Lower lobe of right lung (tissue), 2 donors: ENCODE results near the gene BEST2. TPM values are rescaled to one million over a fixed set of nuclear protein-coding genes. Genes with fewer than 3 reads are reported as not detected.
"Not testable (repeated sequence)": the region's sequence is repeated elsewhere in the genome, so short reads cannot be mapped to it uniquely, and the experiment has no call there.

Experiments
- ATAC-seq, 2 donors: fragments of 200-7000 bp; cut with Tn5 transposase; one replicate each; pipeline ENCODE4 v1.9.1; 2020 to 2022; ENCODE audit warnings: mild to moderate bottlenecking in 2 of 2, moderate library complexity in 2 of 2
- DNase-seq: peaks from one replicate; pipeline ENCODE4 v3.0.0-alpha.2; 2020
- H3K27ac ChIP-seq: fragments of 200-600 bp; one replicate; pipeline ENCODE4 v1.8.0; 2022
- H3K27me3 ChIP-seq: fragments of 200-600 bp; one replicate; pipeline ENCODE4 v1.8.0; 2022; ENCODE audit warnings: low read depth
- H3K36me3 ChIP-seq: fragments of 200-600 bp; one replicate; pipeline ENCODE4 v1.8.0; 2022; ENCODE audit warnings: mild to moderate bottlenecking
- H3K4me1 ChIP-seq: fragments of 200-600 bp; one replicate; pipeline ENCODE4 v1.8.0; 2022
- H3K4me3 ChIP-seq: fragments of 200-600 bp; one replicate; pipeline ENCODE4 v1.8.0; 2022; ENCODE audit warnings: mild to moderate bottlenecking
- H3K9me3 ChIP-seq: fragments of 200-600 bp; one replicate; pipeline ENCODE4 v1.8.0; 2022
- CTCF ChIP-seq: fragments of 200-600 bp; IDR thresholded peaks from one replicate; pipeline ENCODE4 v1.8.0; 2022; ENCODE audit warnings: antibody characterized with exemption, mild to moderate bottlenecking
- intact Hi-C: fragments of 100-400 bp; cut with DNase I; formaldehyde crosslinking; loops from one replicate; pipeline ENCODE4 v1.11.0; 2022
- total RNA-seq: library from RNA; stranded (reverse); fragmentation: NEBNext Ultra II Directional; extraction: Animal tissue kit (Norgen Biotek cat#: 25700); gene quantifications from one replicate; pipeline ENCODE4 v1.2.1, GENCODE V29; 2021
- donor health status: DM: no; HTN: yes; CAD: no; lungs with severe emphysema.

Gene BEST2
- total RNA-seq, 1 donor from 2014 or later = not detected

- Histone ChIP-seq H3K9me3 (no peaks in the 10 kb centered on the region), H3K4me1 (peaks cover 32% of the 10 kb centered on the region), H3K36me3 (peaks cover 5% of the 10 kb centered on the region), H3K27me3 (no peaks in the 10 kb centered on the region), H3K4me3 (peak overlapping the region; percentile 95), H3K27ac (peak overlapping the region; percentile 99)
- ATAC-seq (peak; percentile 54 to 61), DNase-seq (peak; percentile 94)
- TF ChIP-seq CTCF = no peak
- intact Hi-C loops = no loop called here
Observed at GRCh38 chr19:12793290-12794195, 42.0 kb downstream of the BEST2 start.

GRCh38 chr19:12794196-12794941, 42.8 kb downstream of the BEST2 start:
- intact Hi-C loops = no loop called here
- DNase-seq = no peak

GRCh38 chr19:12794971-12795381, 43.4 kb downstream of the BEST2 start:
- no peak for ATAC-seq
- Histone ChIP-seq H3K9me3 (no peaks in the 10 kb centered on the region), H3K4me1 (peaks cover 25% of the 10 kb centered on the region), H3K4me3 (no peak overlapping the region), H3K36me3 (peaks cover 19% of the 10 kb centered on the region), H3K27me3 (no peaks in the 10 kb centered on the region), H3K27ac (peak overlapping the region; percentile 99)
- no peak for TF ChIP-seq CTCF
- no peak for DNase-seq
- intact Hi-C loops = no loop called here

More at GRCh38 chr19:12794196-12794941, 42.8 kb downstream of the BEST2 start:
- ATAC-seq = no peak
- H3K27ac ChIP-seq = peak overlapping the region; percentile 99
- H3K4me1 ChIP-seq = peaks cover 24% of the 10 kb centered on the region
- TF ChIP-seq CTCF = no peak
- no peaks in the 10 kb centered on the region for H3K27me3 ChIP-seq
- H3K9me3 ChIP-seq = no peaks in the 10 kb centered on the region
- peak overlapping the region; percentile 95 for H3K4me3 ChIP-seq
- peaks cover 13% of the 10 kb centered on the region for H3K36me3 ChIP-seq

GRCh38 chr19:12796146-12797071, 44.8 kb downstream of the BEST2 start:
- peak; percentile 81 for DNase-seq
- H3K27ac ChIP-seq = peak overlapping the region; percentile 65
- peak; percentile 93 for TF ChIP-seq CTCF
- intact Hi-C loops = no loop called here
- H3K9me3 ChIP-seq = no peaks in the 10 kb centered on the region
- H3K4me3 ChIP-seq = peak overlapping the region; percentile 30
- H3K4me1 ChIP-seq = peaks cover 37% of the 10 kb centered on the region
- peaks cover 24% of the 10 kb centered on the region for H3K36me3 ChIP-seq
- H3K27me3 ChIP-seq = no peaks in the 10 kb centered on the region
- ATAC-seq = peak; percentile 10 to 27

GRCh38 chr19:12797141-12797587, 45.6 kb downstream of the BEST2 start:
- Histone ChIP-seq H3K27ac (no peak overlapping the region), H3K4me3 (no peak overlapping the region), H3K4me1 (peaks cover 40% of the 10 kb centered on the region), H3K9me3 (no peaks in the 10 kb centered on the region), H3K36me3 (peaks cover 24% of the 10 kb centered on the region), H3K27me3 (no peaks in the 10 kb centered on the region)
- intact Hi-C loops = no loop called here
- DNase-seq = no peak
- no peak for TF ChIP-seq CTCF
- ATAC-seq = no peak

- H3K9me3 ChIP-seq, H3K27me3 ChIP-seq, ATAC-seq, H3K27ac ChIP-seq, DNase-seq, H3K4me3 ChIP-seq, intact Hi-C loops: not testable (repeated sequence)
- Histone ChIP-seq H3K36me3 (peaks cover 24% of the 10 kb centered on the region), H3K4me1 (peaks cover 45% of the 10 kb centered on the region)
Observed at GRCh38 chr19:12797607-12798006, 46.0 kb downstream of the BEST2 start.
